Muscle of leg (tissue), 11 donors: ENCODE results near the gene MYRIP. TPM values are rescaled to one million over a fixed set of nuclear protein-coding genes. Genes with fewer than 3 reads are reported as not detected.

ENCODE experiments used
- DNase-seq: peaks from one replicate; pipeline ENCODE4 v3.0.0; 2013
- H3K27ac ChIP-seq: one replicate; pipeline ENCODE4 v1.5.1; 2013; ENCODE audit warnings: mild to moderate bottlenecking, low read length, control low read depth
- H3K27me3 ChIP-seq: one replicate; pipeline ENCODE4 v1.6.1; 2013; ENCODE audit warnings: low read length; ENCODE audit not compliant: control insufficient read depth, insufficient read depth
- H3K36me3 ChIP-seq: one replicate; pipeline ENCODE4 v1.6.1; 2013; ENCODE audit warnings: low read length; ENCODE audit not compliant: control insufficient read depth, insufficient read depth
- H3K4me1 ChIP-seq: one replicate; pipeline ENCODE4 v1.6.1; 2013; ENCODE audit warnings: low read length; ENCODE audit not compliant: control insufficient read depth, insufficient read depth
- H3K4me3 ChIP-seq: one replicate; pipeline ENCODE4 v1.5.1; 2013; ENCODE audit warnings: low read length, control low read depth
- H3K9me3 ChIP-seq: replicated peaks from 2 replicates; pipeline ENCODE4 v1.6.1; 2013; ENCODE audit warnings: low read depth, low read length; ENCODE audit not compliant: control insufficient read depth
- WGBS: methylation state at CpG from one replicate; pipeline ENCODE4 v1.1.5; 2013; ENCODE audit warnings: missing lambda C conversion rate; ENCODE audit not compliant: insufficient coverage; 5-methylcytosine and 5-hydroxymethylcytosine counted together
- polyA plus RNA-seq, 8 donors: library from polyadenylated mRNA; unstranded; fragments of 120-200 nt; gene quantifications; one replicate each; pipeline versions ENCODE4 v1.2.1 to v1.2.3, GENCODE V29; 2013; ENCODE audit warnings: inconsistent platforms in 1 of 8, low replicate concordance in 1 of 8; ENCODE audit not compliant: insufficient read length in 8 of 8, insufficient read depth in 1 of 8
- total RNA-seq: library from RNA; stranded (reverse); fragments of 120-200 nt; gene quantifications from one replicate; pipeline ENCODE4 v1.2.4, GENCODE V29; 2013

The MYRIP gene
- total and polyA plus RNA-seq, 9 donors, result 0.43 to 1.3 (median 0.75) TPM

DNA sequence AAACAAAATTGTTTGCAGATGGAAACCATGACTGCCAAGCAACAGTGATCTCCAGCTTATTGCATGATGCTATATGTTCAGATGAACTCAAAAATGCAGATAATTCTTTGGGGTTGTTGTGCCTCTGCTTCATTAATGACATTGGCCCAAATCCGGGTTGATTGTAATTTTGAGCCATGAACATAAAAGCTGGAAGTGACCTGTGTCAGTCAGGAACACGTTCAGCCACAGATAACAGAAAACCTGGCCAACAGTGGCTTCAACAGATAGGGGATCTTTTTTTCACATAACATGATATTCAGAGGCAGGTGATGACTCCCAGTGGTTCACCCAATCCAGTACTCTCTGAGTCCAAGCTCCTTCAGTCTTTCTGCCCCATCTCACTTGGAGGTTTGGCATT is 423.2 kb downstream of the MYRIP start:
- Histone ChIP-seq H3K27ac (no peak overlapping the region), H3K4me1 (no peaks in the 10 kb centered on the region), H3K4me3 (no peak overlapping the region), H3K9me3 (no peaks in the 10 kb centered on the region), H3K27me3 (no peaks in the 10 kb centered on the region), H3K36me3 (no peaks in the 10 kb centered on the region)
- no peak for DNase-seq
- 67% methylated on average over 2 of the region's 2 CpGs for WGBS

- no CpG with 5 or more reads among the region's 1 CpG for WGBS
- H3K36me3 ChIP-seq, result no peaks in the 10 kb centered on the region
These were observed 427.8 kb downstream of the MYRIP start for GRCh38 chr3:40237159-40237558.

GRCh38 chr3:40237889-40238571 is 428.6 kb downstream of the MYRIP start:
- Histone ChIP-seq H3K4me3 (no peak overlapping the region), H3K36me3 (no peaks in the 10 kb centered on the region), H3K4me1 (no peaks in the 10 kb centered on the region), H3K27ac (no peak overlapping the region), H3K27me3 (no peaks in the 10 kb centered on the region), H3K9me3 (no peaks in the 10 kb centered on the region)
- DNase-seq, result peak; percentile 4
- 33% methylated on average over 3 of the region's 8 CpGs for WGBS

More at GRCh38 chr3:40237159-40237558, 427.8 kb downstream of the MYRIP start:
- Histone ChIP-seq H3K9me3 (no peaks in the 10 kb centered on the region), H3K27ac (no peak overlapping the region), H3K4me3 (no peak overlapping the region), H3K27me3 (no peaks in the 10 kb centered on the region), H3K4me1 (no peaks in the 10 kb centered on the region)
- DNase-seq, result no peak

DNA sequence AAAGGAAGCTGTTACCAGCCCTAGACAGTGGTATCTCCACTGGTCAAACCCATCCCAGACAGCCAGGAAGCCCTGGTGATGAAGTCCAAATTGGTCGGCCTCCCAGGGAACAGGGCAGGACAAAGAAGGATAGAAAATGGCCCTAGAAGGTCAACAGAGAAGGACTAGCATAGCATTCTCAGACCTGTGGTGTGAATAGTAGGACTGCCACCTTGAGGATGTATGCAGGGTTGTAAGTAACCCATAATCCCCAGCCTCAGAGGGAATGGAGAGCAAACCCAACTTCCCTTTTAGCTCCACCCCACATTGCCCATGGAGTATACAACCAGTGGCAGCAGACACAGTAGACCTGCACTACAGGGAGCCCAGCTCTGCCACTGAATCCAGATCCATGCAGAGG is 431.5 kb downstream of the MYRIP start:
- Histone ChIP-seq H3K27me3 (no peaks in the 10 kb centered on the region), H3K4me3 (no peak overlapping the region), H3K27ac (no peak overlapping the region), H3K9me3 (no peaks in the 10 kb centered on the region), H3K4me1 (no peaks in the 10 kb centered on the region), H3K36me3 (no peaks in the 10 kb centered on the region)
- DNase-seq, result no peak
- 100% methylated on average over 1 of the region's 1 CpG for WGBS

DNA sequence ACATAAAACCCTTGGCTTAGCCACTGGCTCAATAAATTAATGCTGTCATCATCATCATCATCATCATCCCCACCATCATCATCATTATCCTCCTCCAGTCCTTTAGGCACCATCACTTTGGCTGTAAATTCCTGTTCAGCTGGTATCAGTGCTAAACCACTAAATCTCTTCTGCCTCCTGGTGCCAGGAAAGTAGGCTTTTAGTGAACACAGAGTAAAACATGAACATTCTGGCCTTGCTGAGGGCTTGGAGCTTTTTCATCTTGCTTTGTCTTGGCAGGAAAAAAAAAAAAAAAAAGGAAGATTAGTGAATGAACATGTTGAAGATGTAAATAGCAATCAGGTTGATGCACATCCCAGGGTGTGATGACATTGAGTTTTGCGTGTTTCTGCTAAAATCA is 432.8 kb downstream of the MYRIP start:
- H3K4me1 ChIP-seq, result no peaks in the 10 kb centered on the region
- H3K36me3 ChIP-seq, result no peaks in the 10 kb centered on the region
- no peaks in the 10 kb centered on the region for H3K9me3 ChIP-seq
- DNase-seq, result peak; percentile 4
- WGBS, result no CpG with 5 or more reads among the region's 1 CpG
- H3K27me3 ChIP-seq, result no peaks in the 10 kb centered on the region
- no peak overlapping the region for H3K4me3 ChIP-seq
- H3K27ac ChIP-seq, result no peak overlapping the region

GRCh38 chr3:40242638-40243037 is 433.2 kb downstream of the MYRIP start:
- no peak overlapping the region for H3K4me3 ChIP-seq
- WGBS, result no CpG with 5 or more reads among the region's 1 CpG
- no peak for DNase-seq
- no peaks in the 10 kb centered on the region for H3K4me1 ChIP-seq
- no peaks in the 10 kb centered on the region for H3K27me3 ChIP-seq
- H3K9me3 ChIP-seq, result no peaks in the 10 kb centered on the region
- no peaks in the 10 kb centered on the region for H3K36me3 ChIP-seq
- no peak overlapping the region for H3K27ac ChIP-seq

DNA sequence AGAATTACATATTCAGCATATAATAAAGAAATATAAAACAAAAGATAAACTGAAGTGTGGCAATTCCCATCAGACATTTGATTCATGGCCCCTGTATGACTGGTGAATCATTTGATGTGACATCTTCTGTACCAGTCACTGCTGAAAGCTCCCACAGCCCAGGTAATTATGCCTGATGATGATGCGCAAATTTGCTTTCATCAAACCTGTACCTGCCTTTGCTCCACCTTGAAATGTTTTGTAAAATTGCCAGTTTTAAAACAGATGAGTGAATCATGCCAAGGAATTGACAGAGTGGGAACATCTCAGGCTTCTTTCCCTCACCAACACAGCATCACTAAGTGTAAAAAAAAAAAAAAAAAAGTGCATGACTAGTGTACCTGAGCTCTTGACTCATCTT is 433.6 kb downstream of the MYRIP start:
- Histone ChIP-seq H3K36me3 (no peaks in the 10 kb centered on the region), H3K9me3 (no peaks in the 10 kb centered on the region), H3K4me3 (no peak overlapping the region), H3K4me1 (no peaks in the 10 kb centered on the region), H3K27me3 (no peaks in the 10 kb centered on the region), H3K27ac (no peak overlapping the region)
- no peak for DNase-seq
- WGBS, result no CpG with 5 or more reads among the region's 1 CpG

DNA sequence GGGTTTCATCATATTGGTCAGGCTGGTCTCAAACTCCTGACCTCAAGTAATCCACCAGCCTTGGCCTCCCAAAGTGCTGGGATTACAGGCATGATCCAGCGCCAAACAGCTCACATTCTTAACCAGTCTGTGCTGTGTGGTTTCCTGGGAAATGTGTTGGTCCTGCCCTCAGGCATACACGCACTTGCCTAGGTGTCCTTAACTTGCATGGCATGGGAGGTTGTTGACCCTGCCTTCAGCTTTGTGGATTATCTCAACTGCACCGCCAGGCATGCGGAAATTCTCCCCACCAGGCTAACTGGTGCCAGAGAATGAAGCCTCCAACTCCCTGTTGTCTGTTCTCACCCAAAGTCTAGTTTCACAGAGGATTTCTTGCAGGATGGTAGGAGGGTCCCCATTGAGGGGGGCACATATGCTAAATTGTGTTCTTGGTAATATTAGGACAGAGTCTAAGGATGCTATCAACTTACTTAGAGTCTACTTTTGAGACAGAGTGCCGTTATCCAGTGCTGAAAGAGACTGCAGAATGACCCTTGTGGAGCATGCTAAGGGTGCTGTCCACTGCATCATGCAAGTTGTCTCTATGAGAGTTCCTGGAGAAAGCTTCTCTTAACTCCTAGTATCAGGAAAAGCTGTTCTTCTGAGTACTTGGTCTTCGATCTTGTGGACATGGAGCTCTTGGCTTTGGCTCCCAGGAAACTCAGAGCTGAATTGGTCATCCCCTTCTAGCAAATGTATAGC is 438.5 kb downstream of the MYRIP start:
- Histone ChIP-seq H3K4me1 (no peaks in the 10 kb centered on the region), H3K27me3 (no peaks in the 10 kb centered on the region), H3K9me3 (no peaks in the 10 kb centered on the region), H3K4me3 (no peak overlapping the region), H3K27ac (no peak overlapping the region), H3K36me3 (no peaks in the 10 kb centered on the region)
- WGBS, result 92% methylated on average over 3 of the region's 6 CpGs
- no peak for DNase-seq

- Histone ChIP-seq H3K27me3 (no peaks in the 10 kb centered on the region), H3K4me3 (no peak overlapping the region), H3K27ac (no peak overlapping the region), H3K36me3 (no peaks in the 10 kb centered on the region), H3K9me3 (no peaks in the 10 kb centered on the region), H3K4me1 (no peaks in the 10 kb centered on the region)
- DNase-seq, result no peak
These were observed 439.2 kb downstream of the MYRIP start for GRCh38 chr3:40248591-40248990.

DNA sequence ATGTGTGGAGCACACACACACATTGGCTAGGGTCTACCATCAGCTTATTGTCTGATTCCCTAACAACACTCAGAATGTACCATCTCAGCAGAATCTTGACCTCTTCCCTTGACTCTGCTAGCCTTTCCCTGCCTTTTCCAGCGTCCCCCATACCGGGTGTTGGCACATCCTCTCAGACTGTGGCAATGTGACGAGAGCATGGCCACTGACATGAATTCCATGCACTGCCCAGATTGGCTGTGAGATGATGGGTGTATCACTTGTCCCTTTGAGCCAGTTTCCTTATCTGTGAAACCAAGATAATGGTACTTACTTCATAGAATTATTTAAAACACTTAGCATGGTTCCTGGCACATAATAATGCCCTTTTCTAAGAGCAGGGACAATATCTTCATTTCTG is 439.8 kb downstream of the MYRIP start:
- Histone ChIP-seq H3K27me3 (no peaks in the 10 kb centered on the region), H3K36me3 (no peaks in the 10 kb centered on the region), H3K4me3 (no peak overlapping the region), H3K9me3 (no peaks in the 10 kb centered on the region), H3K27ac (no peak overlapping the region), H3K4me1 (no peaks in the 10 kb centered on the region)
- WGBS, result 83% methylated on average over 3 of the region's 3 CpGs
- no peak for DNase-seq
